GM11168 (cell line): ENCODE measurements around the gene KDM7A.
"Not testable (repeated sequence)": the region's sequence is repeated elsewhere in the genome, so short reads cannot be mapped to it uniquely, and the experiment has no call there.

ENCODE experiments used
- in situ Hi-C: fragments of 300-500 bp; cut with MboI; formaldehyde crosslinking; loops from one replicate; pipeline ENCODE4 v1.12.0; 2022; ENCODE audit warnings: low sequenced_read_pairs; ENCODE audit not compliant: unreplicated experiment

The KDM7A gene

DNA sequence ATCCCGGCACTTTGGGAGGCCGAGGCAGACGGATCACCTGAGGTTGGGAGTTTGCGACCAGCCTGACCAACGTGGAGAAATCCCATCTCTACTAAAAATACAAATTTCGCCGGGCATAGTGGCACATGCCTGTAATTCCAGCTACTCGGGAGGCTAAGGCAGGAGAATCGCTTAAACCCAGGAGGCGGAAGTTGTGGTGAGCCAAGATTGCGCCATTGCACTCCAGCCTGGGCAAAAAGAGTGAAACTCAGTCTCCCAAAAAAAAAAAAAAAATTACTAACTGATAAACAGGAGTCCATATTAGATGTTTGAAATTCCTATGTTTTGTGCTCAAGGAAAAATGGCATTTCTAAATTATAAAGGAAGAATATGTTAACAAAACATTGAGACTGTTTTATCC lies 14.7 kb downstream of the KDM7A start:
- in situ Hi-C loops = not testable (repeated sequence)

DNA sequence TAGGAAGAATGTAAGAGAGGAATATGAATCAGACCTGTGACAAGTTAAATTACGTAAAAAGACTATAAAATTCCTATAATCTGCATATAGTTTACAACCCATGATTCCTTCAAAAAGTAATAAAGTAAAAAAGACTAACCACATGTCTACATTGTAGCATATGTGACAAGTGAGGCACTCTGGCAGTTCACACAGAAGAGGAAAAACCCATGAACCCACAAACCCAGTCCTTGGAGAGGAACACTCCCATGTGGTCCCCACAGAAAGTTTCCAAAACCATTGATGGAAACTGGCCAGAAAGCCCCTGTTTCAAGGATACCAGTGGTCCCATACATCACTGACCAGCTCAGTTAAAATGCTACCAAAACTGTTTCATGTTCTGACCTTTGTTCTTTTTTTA lies 15.7 kb downstream of the KDM7A start:
- in situ Hi-C loops = no loop called here

DNA sequence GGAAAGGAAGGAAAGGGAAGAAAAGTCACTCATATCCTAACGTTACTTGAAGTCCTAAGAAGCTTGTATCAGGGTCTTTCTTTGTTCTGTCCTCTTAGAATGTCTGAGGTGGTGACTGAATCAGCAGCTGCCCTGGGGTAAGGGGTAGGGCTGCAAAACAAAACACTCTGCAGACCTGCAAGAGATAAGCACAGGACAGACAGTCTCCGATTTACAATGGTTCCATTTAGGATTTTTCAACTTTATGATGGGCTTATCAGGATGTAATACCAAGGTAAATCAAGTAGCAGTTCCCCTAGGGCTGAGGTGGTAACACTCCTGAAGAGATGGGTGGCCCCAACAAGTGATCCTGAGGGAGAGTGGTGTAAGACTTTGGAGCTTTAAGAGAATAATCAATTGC lies 16.5 kb downstream of the KDM7A start:
- in situ Hi-C loops = no loop called here

DNA sequence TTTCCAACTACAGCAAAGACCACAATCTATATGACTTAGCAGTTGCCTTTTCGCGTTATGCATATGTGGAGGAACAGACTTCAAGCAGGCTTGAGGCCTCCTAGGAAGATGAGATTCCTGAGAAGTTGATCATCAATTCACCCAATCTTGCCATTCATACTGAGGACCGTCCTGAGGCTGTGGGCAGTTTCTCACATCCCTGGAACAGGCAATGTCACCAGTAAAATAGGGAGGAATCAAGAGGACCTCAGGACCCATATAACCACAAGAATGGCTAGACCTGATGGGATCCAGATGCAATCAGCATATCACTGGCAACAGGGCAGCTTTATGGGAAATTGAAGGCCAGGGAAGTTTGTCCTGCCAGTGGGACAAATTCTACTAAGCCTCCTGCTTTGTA lies 17.3 kb downstream of the KDM7A start:
- in situ Hi-C loops = no loop called here

DNA sequence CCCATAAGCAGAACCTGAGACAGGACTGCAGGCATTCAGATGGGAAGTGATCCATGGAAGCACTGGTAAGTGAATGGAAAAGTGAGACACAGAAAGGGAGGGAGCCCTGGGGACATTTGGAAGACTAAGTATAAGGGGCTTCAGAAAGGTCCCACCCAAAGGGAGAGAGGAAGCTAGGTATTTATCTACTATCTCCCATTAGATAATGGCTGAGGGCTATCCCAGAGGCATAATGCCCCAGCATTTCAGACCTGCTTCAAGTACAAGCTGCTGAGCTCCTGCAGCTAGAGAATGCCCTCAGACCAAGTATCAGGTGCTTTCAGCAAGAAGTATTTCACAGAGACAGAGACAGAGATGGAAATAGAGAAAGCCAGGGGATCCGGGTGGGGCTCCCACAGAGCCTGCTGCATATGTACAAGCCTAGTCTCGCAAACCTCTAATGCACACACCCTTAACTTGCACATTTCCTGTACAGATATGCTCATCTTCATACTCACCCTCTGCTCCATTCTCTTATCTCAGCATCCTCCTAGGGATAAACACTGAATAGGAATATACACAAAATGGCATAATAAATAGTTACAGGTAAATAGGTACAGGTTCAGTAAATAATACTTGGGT lies 20.2 kb downstream of the KDM7A start:
- in situ Hi-C loops = no loop called here

DNA sequence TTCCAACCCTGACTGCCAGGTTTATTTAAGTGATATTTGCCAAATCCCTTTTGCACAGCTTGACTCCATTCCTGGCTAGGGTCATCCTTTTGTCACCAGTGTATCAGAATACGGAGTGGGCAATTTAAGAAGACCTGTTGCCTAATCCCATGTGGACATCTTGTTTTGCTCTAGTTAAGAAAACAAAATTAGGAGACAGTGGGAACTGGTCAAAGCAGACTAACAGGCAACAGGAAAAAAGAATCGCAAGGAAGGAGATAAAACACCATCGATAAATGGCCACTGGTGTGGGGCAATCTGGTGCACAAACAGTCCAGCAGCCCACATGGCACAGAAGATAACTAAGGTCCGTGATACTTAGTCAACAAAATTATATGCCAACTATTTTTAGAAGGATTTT lies 21.4 kb downstream of the KDM7A start:
- in situ Hi-C loops = no loop called here

DNA sequence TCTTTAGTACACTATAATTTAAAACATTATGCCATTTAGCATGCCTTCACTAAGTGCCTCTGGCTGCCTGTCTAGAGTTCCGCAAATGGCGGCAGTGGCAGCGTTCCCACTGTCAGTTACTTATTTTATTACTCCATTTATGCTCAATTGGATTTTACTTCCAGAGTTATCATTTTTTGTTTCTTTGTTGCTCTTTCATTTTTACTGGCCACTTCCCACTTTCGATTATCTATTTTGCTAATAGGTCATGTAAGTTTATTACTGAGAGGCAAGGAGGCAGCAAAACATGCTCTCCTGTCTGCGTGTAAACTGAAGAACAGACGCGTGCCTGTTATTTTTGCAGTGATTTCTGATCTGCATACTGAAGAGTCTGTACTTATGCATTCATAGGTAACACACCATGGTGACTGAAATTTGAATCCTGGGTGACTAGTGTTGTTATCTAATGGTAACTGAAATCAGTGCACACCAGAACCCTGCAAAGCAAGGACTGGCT lies 23.1 kb downstream of the KDM7A start:
- in situ Hi-C loops = no loop called here

DNA sequence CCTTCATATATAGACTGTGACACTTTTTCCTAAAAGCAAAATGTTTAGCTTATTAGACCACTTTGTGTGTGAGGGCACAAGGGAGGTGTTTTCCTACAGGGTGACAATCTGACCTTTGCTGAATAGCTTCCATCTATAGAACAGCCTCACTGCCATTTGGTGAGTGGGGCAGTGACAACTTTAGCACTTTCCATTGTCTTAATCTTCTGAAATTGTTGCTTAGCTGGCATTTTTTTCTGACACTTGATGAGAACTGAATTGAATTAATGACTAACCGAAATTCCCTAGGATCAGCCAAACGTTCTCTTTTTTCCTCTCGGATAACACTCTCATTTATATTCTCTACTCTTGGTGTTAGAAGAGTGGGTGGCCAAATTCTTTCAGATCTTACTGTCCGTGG lies 30.2 kb downstream of the KDM7A start:
- in situ Hi-C loops = no loop called here

DNA sequence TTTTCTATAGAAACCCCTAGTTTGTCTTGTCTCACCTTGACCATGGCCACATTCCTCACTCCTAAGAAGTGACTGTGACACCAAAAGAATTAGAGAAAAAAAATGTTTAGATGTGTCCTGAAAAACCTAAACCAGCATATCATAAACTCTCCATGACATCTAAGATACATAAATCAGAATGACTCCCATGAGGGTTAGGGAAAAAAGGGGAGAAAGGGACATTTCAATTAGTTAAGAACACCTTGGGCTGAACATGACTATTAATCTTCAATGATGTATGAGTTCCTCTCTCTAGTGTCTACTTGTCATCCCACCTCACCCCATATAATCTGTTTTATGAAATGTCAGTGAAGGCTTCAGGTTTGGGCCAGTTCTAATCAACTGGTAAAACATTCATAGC lies 31.1 kb downstream of the KDM7A start:
- in situ Hi-C loops = no loop called here

DNA sequence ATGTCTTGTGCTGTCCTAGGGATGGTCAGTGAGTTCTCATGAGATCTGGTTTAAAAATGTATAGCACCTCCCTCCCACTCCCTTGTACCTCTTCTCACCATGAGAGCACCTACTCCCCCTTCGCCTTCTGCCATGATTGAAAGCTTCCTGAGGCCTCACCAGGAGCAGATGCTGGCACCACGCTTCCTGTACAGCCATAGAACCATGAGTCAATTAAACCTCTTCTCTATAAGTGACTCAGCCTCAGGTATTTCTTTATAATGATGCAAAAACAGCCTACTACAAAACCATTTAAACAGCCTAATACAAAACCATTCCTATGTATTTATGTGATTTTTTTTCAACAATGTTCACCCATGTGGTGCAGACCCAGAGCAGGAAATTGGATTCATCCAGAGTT lies 32.0 kb downstream of the KDM7A start:
- in situ Hi-C loops = no loop called here

DNA sequence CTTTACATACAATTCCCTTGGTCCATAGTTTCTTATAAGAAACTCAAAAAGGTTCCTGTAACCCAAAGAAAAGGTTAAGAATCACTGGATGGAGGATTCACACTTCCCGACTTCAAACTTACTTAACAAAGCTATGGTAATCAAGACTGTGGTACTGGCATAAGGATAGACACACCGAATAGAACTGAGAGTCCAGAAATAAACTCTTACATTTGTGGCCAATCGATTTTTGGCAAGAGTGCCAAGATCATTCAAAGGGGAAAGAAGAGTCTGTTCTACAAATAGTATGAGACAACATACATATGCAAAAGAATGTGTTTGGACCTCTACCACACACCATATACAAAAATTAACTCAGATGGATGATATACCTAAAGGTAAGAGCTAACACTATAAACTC lies 32.8 kb downstream of the KDM7A start:
- in situ Hi-C loops = no loop called here

DNA sequence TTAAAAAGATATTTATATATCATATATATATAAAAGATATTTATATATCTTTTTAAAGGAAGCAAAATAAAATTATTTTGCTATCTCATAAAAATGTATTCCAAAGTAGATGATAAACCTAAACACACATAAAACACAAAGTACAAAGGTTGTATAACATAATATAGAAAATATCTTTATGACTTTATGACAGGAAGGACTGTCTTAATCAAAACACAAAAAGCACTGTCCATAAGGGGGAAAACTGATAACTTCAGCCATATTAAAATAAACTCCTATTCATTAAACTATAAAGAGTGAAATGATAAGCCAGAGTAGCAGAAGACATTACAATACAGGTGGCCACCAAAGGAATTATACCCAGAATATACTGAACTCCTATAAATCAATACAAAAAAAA lies 34.8 kb downstream of the KDM7A start:
- in situ Hi-C loops = no loop called here

DNA sequence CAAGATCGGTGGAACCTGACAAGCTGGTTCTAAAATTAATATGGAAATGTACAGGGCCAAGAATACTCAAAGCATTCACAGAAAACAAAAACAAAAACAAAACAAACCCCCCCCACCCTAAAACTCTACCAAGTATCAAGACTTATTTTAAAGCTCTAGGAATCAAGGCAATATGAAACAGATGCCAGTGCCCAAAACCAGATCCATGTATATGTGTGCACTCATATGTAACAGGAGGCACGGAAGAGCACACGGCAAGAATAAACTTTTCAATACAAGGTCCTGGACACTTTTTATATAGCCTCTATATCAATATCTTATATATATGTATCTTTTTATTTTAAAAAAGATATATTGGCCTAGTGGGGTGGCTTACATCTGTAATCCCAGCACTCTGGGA lies 35.5 kb downstream of the KDM7A start:
- in situ Hi-C loops = no loop called here

DNA sequence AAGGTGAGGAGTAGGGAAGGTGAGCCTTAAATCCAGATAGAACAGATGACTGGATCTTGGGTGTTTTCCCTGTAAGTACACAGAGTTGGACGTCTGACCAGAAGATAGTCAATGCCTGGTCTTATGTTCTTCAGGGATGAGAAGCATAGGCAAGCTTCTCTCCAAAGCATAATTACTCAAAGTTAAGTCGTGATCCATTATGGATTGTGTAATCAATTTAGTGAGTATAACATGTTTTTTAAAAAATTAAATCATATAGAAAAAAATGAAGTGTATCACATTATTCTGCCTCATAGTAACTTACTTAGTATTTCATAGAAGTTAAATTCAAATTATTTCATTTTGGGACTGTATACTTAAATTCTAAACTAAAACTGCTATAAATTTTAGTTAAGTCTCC lies 39.7 kb downstream of the KDM7A start:
- in situ Hi-C loops = no loop called here

DNA sequence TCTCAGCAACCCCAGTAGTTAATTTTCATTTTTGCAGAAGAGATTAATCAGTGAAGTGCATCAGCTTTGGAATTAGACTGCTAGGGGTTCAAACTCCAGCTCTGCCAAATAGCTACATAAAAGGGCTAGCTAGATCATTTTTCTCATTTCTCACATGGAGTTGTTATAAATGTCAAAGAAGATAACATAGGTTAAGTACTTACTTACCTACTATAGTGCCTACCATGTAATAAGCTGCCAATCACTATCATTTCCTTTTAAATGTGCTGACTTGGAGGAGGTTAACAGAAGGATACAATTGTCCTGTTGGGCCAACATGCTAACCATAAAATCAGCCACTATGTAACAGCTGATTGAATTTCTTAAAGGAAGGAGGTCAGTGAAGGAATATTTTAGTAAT lies 40.7 kb downstream of the KDM7A start:
- in situ Hi-C loops = no loop called here

DNA sequence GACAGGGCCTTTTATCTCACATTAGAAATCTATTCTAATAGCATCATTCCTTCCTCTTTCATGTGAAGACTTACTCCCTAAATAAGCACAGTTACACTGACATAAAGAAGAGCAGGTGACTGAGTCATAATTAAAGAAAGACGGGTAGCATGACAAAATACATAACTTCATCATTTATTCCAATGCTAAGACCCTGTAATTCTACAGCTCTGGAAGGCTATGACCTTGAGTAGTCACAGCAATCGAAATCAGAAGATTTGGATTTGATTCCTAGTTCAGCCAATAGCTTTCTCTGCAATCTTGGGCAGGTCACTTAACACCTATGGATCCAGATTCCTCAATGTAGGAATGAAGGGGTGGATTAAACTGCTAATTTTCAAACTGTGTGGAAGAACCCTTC lies 42.7 kb downstream of the KDM7A start:
- in situ Hi-C loops = no loop called here

DNA sequence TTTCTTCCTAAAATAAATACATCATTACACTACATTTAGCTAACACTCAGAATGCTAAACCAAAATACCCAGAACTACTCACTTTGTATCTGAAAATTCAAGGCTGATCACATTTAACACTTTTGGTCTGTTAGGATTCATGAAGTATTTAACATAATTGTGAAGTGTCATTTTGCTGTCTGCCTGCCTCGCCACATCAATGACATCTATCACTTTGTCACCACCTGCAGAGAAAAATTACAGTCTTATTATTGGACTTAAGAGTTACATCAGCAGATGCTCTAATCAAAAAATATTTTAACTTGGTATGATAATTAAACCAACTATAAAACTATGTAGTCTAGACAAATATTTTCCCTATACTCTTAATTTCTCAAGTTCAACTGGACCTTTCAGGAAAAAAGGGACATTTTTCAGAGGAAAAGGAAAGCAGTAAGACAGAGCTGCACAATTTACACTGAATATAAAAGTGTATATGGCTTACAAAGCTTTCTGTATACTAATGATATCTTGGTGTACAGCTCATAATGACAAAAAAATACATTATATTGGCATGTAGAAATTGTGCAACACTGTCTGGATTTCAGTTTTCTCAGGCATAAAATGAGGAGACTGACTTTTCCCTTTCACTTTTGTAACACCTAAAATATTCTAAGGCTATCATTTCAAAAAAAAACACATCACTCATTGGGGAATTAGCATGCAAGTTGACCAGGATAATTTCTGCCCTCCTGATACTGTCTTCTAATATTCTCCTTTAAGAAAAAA lies 49.2 kb downstream of the KDM7A start:
- in situ Hi-C loops = no loop called here

DNA sequence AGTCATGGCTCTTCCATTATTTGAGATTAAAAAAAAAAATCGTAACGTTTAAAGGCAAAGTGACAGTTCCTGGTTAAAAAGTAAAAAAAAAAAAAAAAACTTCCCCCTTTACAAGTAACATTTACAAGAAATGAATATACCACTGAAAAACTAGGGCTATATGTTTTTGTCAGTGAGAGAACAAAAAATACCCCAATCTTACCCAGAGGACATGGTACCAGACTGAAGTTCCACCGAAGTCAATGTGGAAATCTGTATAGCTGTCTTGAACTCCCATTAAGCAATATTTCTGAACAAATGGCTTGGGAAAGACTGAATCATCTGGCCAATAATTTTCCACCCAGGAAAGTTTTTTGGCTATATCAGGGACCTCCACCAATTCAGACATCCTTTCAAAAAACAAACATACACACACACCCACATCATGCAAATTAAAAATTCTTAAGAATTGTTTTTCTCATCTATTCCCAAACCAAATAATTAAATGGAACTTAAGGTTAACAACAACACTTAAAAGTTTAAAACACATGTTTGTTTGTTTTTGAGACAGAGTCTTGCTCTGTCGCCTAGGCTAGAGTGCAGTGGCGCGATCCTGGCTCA lies 50.2 kb downstream of the KDM7A start:
- in situ Hi-C loops = no loop called here

DNA sequence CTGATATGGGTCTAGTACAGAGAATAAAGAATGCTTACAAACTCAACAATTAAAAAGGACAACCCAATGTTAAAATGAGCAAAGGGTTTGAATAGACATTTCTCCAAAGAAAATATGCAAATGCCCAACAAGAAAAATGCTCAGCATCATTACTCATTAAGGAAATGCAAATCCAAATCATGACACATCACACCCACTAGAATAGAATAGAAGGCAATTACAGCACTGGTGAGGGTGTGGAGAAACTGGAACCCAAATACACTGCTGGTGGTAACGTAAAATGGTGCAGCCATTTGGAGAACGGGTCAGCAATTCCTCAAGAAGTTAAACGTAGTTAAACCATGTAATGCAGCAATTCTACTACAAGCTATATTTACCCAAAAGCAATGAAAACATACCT lies 53.8 kb downstream of the KDM7A start:
- in situ Hi-C loops = no loop called here

DNA sequence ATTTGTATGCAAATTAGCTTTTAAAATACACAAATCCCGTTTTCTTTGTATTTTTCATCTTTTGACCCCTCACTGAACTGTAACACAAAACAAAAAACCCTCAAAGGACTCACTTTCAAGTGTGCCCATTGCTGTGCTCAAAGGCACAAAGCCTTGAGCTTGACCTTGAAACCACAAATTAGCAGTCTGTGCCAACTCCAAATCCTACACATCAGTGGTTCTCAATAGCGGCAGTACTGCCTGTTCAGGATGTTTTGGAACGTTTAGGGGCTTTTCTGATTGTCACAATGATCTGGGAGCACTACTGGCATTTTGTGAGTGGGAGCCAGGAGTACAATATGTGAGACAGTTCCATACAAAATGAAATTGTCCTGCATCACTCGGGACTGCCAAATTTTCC lies 55.5 kb downstream of the KDM7A start:
- in situ Hi-C loops = no loop called here

DNA sequence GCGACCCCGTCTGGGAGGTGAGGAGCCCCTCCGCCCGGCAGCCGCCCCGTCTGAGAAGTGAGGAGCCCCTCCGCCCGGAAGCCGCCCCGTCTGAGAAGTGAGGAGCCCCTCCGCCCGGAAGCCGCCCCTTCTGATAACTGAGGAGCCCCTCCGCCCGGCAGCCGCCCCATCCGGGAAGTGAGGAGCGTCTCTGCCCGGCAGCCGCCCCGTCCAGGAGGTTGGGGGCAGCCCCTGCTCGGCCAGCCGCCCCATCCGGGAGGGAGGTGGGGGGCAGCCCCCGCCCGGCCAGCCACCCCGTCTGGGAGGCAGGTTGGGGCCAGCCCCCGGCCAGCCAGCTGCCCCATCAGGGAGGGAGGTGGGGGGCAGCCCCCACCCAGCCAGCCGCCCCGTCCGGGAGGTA lies 62.0 kb downstream of the KDM7A start:
- in situ Hi-C loops = not testable (repeated sequence)

DNA sequence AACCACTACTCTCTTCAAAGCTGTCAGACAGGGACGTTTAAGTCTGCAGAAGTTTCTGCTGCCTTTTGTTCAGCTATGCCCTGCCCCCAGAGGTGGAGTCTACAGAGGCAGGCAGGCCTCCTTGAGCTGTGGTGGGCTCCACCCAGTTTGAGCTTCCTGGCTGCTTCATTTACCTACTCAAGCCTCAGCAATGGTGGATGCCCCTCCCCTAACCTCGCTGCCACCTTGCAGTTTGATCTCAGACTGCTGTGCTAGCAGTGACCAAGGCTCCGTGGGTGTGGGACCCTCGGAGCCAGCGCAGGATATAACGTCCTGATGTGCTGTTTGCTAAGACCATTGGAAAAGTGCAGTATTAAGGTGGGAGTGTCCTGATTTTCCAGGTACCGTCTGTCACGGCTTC lies 68.0 kb downstream of the KDM7A start:
- in situ Hi-C loops = not testable (repeated sequence)
